Lung microvascular endothelial cell (primary cell): Measurements from ENCODE around the gene POLDIP3. TPM values are rescaled to one million over a fixed set of nuclear protein-coding genes. Genes with fewer than 3 reads are reported as not detected.
"Not testable (repeated sequence)": the region's sequence is repeated elsewhere in the genome, so short reads cannot be mapped to it uniquely, and the experiment has no call there.

Experiments used
- DNase-seq, 2 donors: peaks; one replicate each; pipeline versions ENCODE4 v3.0.0 to v3.0.0-alpha.2; 2010; ENCODE audit warnings: low read depth in 2 of 2
- total RNA-seq: library from RNA; depleted of rRNA; stranded (reverse); fragments of >200 nt; gene quantifications from 2 replicates; pipeline ENCODE4 v1.2.1, GENCODE V29; 2014

The POLDIP3 gene
- total RNA-seq, 1 donor from 2014 or later: 20.6 TPM

GRCh38 chr22:42560781-42561180, 53.9 kb downstream of the POLDIP3 start:
- peak; percentile 47 to 57 for DNase-seq

GRCh38 chr22:42560381-42560780, 54.3 kb downstream of the POLDIP3 start:
- no peak for DNase-seq

GRCh38 chr22:42553475-42554361, 61.0 kb downstream of the POLDIP3 start, which contains the start of gene SERHL2:
SERHL2 (plus strand) TSS chr22:42553956; CDS start chr22:42554021, 65 bp downstream.
- peak; percentile 81 to 85 for DNase-seq

GRCh38 chr22:42552294-42552647, 62.4 kb downstream of the POLDIP3 start:
- not testable (repeated sequence) for DNase-seq

- DNase-seq: no peak
These were observed 65.2 kb downstream of the POLDIP3 start for GRCh38 chr22:42549331-42550060.

GRCh38 chr22:42548597-42549330, 65.9 kb downstream of the POLDIP3 start:
- no peak for DNase-seq

GRCh38 chr22:42548126-42548525, 66.6 kb downstream of the POLDIP3 start:
- DNase-seq: not testable (repeated sequence)

GRCh38 chr22:42547562-42547961, 67.1 kb downstream of the POLDIP3 start:
- DNase-seq: no peak

- DNase-seq: peak; percentile 77 to 92
These were observed 70.0 kb downstream of the POLDIP3 start for GRCh38 chr22:42544686-42545085.

GRCh38 chr22:42539236-42539771, 75.4 kb downstream of the POLDIP3 start:
- DNase-seq: peak; percentile 30 to 71

- DNase-seq: peak; percentile 26 to 57
These were observed 77.4 kb downstream of the POLDIP3 start for GRCh38 chr22:42537199-42537831.

- not testable (repeated sequence) for DNase-seq
These were observed 78.0 kb downstream of the POLDIP3 start for GRCh38 chr22:42536634-42537033.

- no peak for DNase-seq
These were observed 78.5 kb downstream of the POLDIP3 start for GRCh38 chr22:42536166-42536565.

GRCh38 chr22:42535082-42535731, 79.5 kb downstream of the POLDIP3 start:
- DNase-seq: not testable (repeated sequence)

Other genes starting within 250 kb of the POLDIP3 start
- gene NFAM1, start 182.5 kb downstream of the POLDIP3 start, total RNA-seq: not detected in 2 replicates
- 24.4 and 27.2 TPM in 2 replicates for gene RRP7A, start 95.1 kb downstream of the POLDIP3 start, total RNA-seq
- 3.3 and 3.8 TPM in 2 replicates for gene SERHL2, start 60.9 kb downstream of the POLDIP3 start, total RNA-seq
- 0.22 and 0.60 TPM in 2 replicates for gene ATP5MGL, start 25.7 kb upstream of the POLDIP3 start, total RNA-seq
- 99.0 and 129 TPM in 2 replicates for gene CYB5R3, start 34.5 kb upstream of the POLDIP3 start, total RNA-seq
- 32.7 and 43.8 TPM in 2 replicates for gene A4GALT, start 106.0 kb upstream of the POLDIP3 start, total RNA-seq
- 45.8 and 55.2 TPM in 2 replicates for gene ARFGAP3, start 242.4 kb upstream of the POLDIP3 start, total RNA-seq